ENCODE data around the gene PTCD3.

Gene PTCD3

GRCh38 chr2:86072271-86072858, 33.7 kb upstream of the PTCD3 start:
- H3K4me3 ChIP-seq (ENCODE audit: control insufficient read depth, low read depth, low read length): no peak overlapping the region
- no peak for DNase-seq (ENCODE audit: low read depth)
- no peak for TF ChIP-seq CTCF (IDR thresholded peaks at IDR 0.05; ENCODE audit: control insufficient read depth, insufficient read depth, low read depth, low read length, missing control alignments)

DNA sequence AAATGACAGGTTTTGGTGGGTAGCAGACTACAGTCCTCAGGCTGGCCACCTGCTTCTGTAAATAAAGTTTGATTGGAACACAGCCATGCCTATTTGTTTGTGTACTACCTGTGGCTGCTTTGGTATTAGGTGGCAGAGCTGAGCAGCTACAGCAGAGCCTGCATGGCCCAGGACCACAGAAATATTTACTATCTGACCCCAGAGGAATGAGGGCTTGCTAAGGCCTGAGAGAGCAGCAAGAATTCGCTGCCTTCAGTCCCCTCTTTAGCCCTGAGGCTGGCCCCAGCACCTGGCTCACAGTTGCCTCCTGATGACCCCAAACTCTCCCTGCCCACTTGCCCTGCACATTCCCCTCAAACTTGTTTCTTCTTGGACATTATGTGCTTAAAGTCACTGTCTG, 32.8 kb upstream of the PTCD3 start:
- H3K4me3 ChIP-seq (ENCODE audit: control insufficient read depth, low read depth, low read length): no peak overlapping the region
- TF ChIP-seq CTCF (IDR thresholded peaks at IDR 0.05; ENCODE audit: control insufficient read depth, insufficient read depth, low read depth, low read length, missing control alignments): no peak
- no peak for DNase-seq (ENCODE audit: low read depth)

DNA sequence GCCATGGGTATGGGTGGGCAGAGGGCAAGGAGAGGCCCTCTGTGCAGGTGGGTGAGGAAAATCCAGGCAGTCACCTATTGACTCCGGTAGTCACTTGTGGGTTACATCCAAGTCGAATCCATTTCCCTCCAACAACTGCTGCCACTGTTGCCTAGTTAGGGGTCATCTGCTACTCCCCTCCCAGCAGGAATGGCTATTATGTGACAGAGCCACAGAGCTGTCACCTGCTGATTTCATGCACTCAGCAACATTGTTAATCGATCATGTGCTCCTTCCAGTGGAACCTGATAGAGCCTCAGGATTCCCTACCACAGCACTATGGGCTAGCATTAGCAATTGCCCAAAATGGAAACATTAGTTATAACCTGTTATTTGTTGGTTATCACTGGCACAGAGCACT, 31.8 kb upstream of the PTCD3 start:
- H3K4me3 ChIP-seq (ENCODE audit: control insufficient read depth, low read depth, low read length): no peak overlapping the region
- no peak for DNase-seq (ENCODE audit: low read depth)
- TF ChIP-seq CTCF (IDR thresholded peaks at IDR 0.05; ENCODE audit: control insufficient read depth, insufficient read depth, low read depth, low read length, missing control alignments): no peak

GRCh38 chr2:86074811-86075210, 31.2 kb upstream of the PTCD3 start:
- no peak for DNase-seq (ENCODE audit: low read depth)
- H3K4me3 ChIP-seq (ENCODE audit: control insufficient read depth, low read depth, low read length): no peak overlapping the region
- no peak for TF ChIP-seq CTCF (IDR thresholded peaks at IDR 0.05; ENCODE audit: control insufficient read depth, insufficient read depth, low read depth, low read length, missing control alignments)

GRCh38 chr2:86075886-86076285, 30.1 kb upstream of the PTCD3 start:
- no peak for DNase-seq (ENCODE audit: low read depth)
- no peak for TF ChIP-seq CTCF (IDR thresholded peaks at IDR 0.05; ENCODE audit: control insufficient read depth, insufficient read depth, low read depth, low read length, missing control alignments)
- H3K4me3 ChIP-seq (ENCODE audit: control insufficient read depth, low read depth, low read length): no peak overlapping the region

DNA sequence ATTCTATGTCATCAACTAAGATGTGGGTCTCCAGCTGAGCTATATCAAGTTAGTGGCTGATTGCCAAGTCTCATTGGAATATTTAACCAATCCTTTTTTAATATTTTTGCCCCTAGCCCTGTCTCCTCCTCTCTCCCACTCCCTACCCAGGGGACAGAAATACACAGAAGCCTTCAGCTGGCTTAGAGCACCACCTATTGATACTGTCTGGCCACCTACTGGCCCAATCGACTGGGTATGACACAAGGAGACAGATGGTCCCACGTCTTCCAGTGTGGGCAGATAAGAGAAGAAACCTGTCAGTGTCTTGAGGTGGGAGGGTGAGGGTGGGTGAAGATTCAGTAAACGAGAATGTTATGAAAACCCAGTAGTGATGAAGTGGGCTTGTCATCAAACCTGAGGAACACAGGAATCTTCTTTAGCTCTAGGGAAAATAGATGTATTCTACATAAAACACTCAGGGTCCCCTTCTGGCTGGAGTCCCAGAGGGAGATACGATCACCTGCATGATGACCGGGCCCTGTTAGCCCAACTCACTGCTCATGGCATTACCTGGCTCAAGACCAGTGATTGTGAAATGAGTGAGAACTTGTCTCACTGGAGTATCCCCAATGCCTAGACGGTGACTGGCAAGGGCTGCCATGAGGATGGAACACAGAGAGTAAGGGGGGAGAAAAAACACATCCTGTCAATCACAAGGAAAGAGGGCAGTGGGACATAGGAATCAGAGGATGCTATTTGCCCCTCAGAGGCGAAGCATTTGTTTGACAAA, 27.1 kb upstream of the PTCD3 start:
- TF ChIP-seq CTCF (IDR thresholded peaks at IDR 0.05; ENCODE audit: control insufficient read depth, insufficient read depth, low read depth, low read length, missing control alignments): peak; percentile 78
- H3K4me3 ChIP-seq (ENCODE audit: control insufficient read depth, low read depth, low read length): no peak overlapping the region
- DNase-seq (ENCODE audit: low read depth): no peak

Measured in AG09309 (cell line).